Activated CD4-positive, alpha-beta T cell treated with anti-CD3 and anti-CD28 coated beads, Interleukin-2, amount 10 ng/mL, durations not matched to agents 24 days and 14 days (primary cell): Measurements from ENCODE around the gene CCDC85C. TPM values are rescaled to one million over a fixed set of nuclear protein-coding genes. Genes with fewer than 3 reads are reported as not detected.
"Not testable (repeated sequence)": the region's sequence is repeated elsewhere in the genome, so short reads cannot be mapped to it uniquely, and the experiment has no call there.

ENCODE experiments used
- DNase-seq: peaks from one replicate; pipeline ENCODE4 v3.0.0; 2022
- H3K27ac Mint-ChIP-seq: one replicate; pipeline ENCODE4 v1.8.0; 2022; ENCODE audit warnings: mild to moderate bottlenecking, mixed read lengths
- H3K27me3 Mint-ChIP-seq: one replicate; pipeline ENCODE4 v1.8.0; 2022; ENCODE audit warnings: mixed read lengths
- H3K36me3 Mint-ChIP-seq: one replicate; pipeline ENCODE4 v1.8.0; 2022; ENCODE audit warnings: low read depth, mild to moderate bottlenecking, mixed read lengths
- H3K4me1 Mint-ChIP-seq: one replicate; pipeline ENCODE4 v1.8.0; 2021; ENCODE audit warnings: mixed read lengths
- H3K4me3 Mint-ChIP-seq: one replicate; pipeline ENCODE4 v1.8.0; 2022; ENCODE audit warnings: mild to moderate bottlenecking, moderate library complexity, mixed read lengths
- H3K9me3 Mint-ChIP-seq: one replicate; pipeline ENCODE4 v1.8.0; 2021; ENCODE audit warnings: mixed read lengths
- intact Hi-C: fragments of 100-400 bp; cut with micrococcal nuclease; formaldehyde crosslinking; loops from one replicate; pipeline ENCODE4 v1.15.1; 2023
- total RNA-seq: library from RNA; stranded (reverse); gene quantifications from 2 replicates; pipeline ENCODE4 v1.2.3, GENCODE V29; 2022

The CCDC85C gene
- total RNA-seq, result 6.7 TPM in 2 replicates

GRCh38 chr14:99603471-99604277 lies at the start of gene CCDC85C:
CCDC85C (minus strand) TSS chr14:99604207; CDS start chr14:99603959, 248 bp downstream.
- Mint-ChIP-seq H3K27ac (peak within 1 kb of the TSS; percentile 91), H3K36me3 (no peaks in the 10 kb centered on the region), H3K9me3 (no peaks in the 10 kb centered on the region), H3K4me3 (peak within 1 kb of the TSS; percentile 84), H3K4me1 (peaks cover 22% of the 10 kb centered on the region), H3K27me3 (peaks cover 12% of the 10 kb centered on the region)
- DNase-seq, result peak; percentile 84
- intact Hi-C loops, result loop anchor here (1.0 to 5.0 kb wide), 4 partner anchors 8 to 369 kb away; partner anchors contain the start of genes CCNK and CYP46A1

- Mint-ChIP-seq H3K27ac (no peak overlapping the region), H3K36me3 (no peaks in the 10 kb centered on the region), H3K4me1 (no peaks in the 10 kb centered on the region), H3K27me3 (peaks cover 10% of the 10 kb centered on the region), H3K4me3 (no peak overlapping the region), H3K9me3 (no peaks in the 10 kb centered on the region)
- intact Hi-C loops, result no loop called here
- DNase-seq, result no peak
Observed at GRCh38 chr14:99651953-99652746, 48.1 kb upstream of the CCDC85C start.

- intact Hi-C loops, result no loop called here
- H3K9me3 Mint-ChIP-seq, result no peaks in the 10 kb centered on the region
- H3K4me1 Mint-ChIP-seq, result no peaks in the 10 kb centered on the region
- no peaks in the 10 kb centered on the region for H3K36me3 Mint-ChIP-seq
- H3K4me3 Mint-ChIP-seq, result no peak overlapping the region
- DNase-seq, result no peak
- H3K27ac Mint-ChIP-seq, result no peak overlapping the region
- H3K27me3 Mint-ChIP-seq, result peaks cover 16% of the 10 kb centered on the region
Observed at GRCh38 chr14:99650189-99650588, 46.2 kb upstream of the CCDC85C start.

GRCh38 chr14:99649643-99650042 lies 45.6 kb upstream of the CCDC85C start:
- Mint-ChIP-seq H3K9me3 (no peaks in the 10 kb centered on the region), H3K36me3 (no peaks in the 10 kb centered on the region), H3K27me3 (peaks cover 15% of the 10 kb centered on the region), H3K4me3 (no peak overlapping the region), H3K4me1 (no peaks in the 10 kb centered on the region), H3K27ac (no peak overlapping the region)
- DNase-seq, result no peak
- intact Hi-C loops, result no loop called here

GRCh38 chr14:99649219-99649618 lies 45.2 kb upstream of the CCDC85C start:
- H3K36me3 Mint-ChIP-seq, result no peaks in the 10 kb centered on the region
- no peak overlapping the region for H3K4me3 Mint-ChIP-seq
- DNase-seq, result no peak
- H3K27me3 Mint-ChIP-seq, result peaks cover 15% of the 10 kb centered on the region
- no peak overlapping the region for H3K27ac Mint-ChIP-seq
- no peaks in the 10 kb centered on the region for H3K4me1 Mint-ChIP-seq
- no peaks in the 10 kb centered on the region for H3K9me3 Mint-ChIP-seq
- intact Hi-C loops, result no loop called here

GRCh38 chr14:99648027-99648784 lies 44.2 kb upstream of the CCDC85C start:
- Mint-ChIP-seq H3K27me3 (peaks cover 23% of the 10 kb centered on the region), H3K36me3 (no peaks in the 10 kb centered on the region), H3K4me3 (no peak overlapping the region), H3K4me1 (no peaks in the 10 kb centered on the region), H3K9me3 (no peaks in the 10 kb centered on the region), H3K27ac (no peak overlapping the region)
- DNase-seq, result no peak
- intact Hi-C loops, result no loop called here

GRCh38 chr14:99647411-99647810 lies 43.4 kb upstream of the CCDC85C start:
- no peak overlapping the region for H3K27ac Mint-ChIP-seq
- peaks cover 23% of the 10 kb centered on the region for H3K27me3 Mint-ChIP-seq
- intact Hi-C loops, result no loop called here
- no peaks in the 10 kb centered on the region for H3K9me3 Mint-ChIP-seq
- DNase-seq, result no peak
- H3K36me3 Mint-ChIP-seq, result no peaks in the 10 kb centered on the region
- no peaks in the 10 kb centered on the region for H3K4me1 Mint-ChIP-seq
- H3K4me3 Mint-ChIP-seq, result no peak overlapping the region

GRCh38 chr14:99645545-99646505 lies 41.8 kb upstream of the CCDC85C start:
- no peak overlapping the region for H3K27ac Mint-ChIP-seq
- intact Hi-C loops, result no loop called here
- no peak for DNase-seq
- no peaks in the 10 kb centered on the region for H3K4me1 Mint-ChIP-seq
- H3K27me3 Mint-ChIP-seq, result peaks cover 27% of the 10 kb centered on the region
- H3K4me3 Mint-ChIP-seq, result no peak overlapping the region
- no peaks in the 10 kb centered on the region for H3K9me3 Mint-ChIP-seq
- no peaks in the 10 kb centered on the region for H3K36me3 Mint-ChIP-seq

- no peaks in the 10 kb centered on the region for H3K4me1 Mint-ChIP-seq
- H3K27ac Mint-ChIP-seq, result no peak within 1 kb of the TSS
- peaks cover 27% of the 10 kb centered on the region for H3K27me3 Mint-ChIP-seq
- H3K9me3 Mint-ChIP-seq, result no peaks in the 10 kb centered on the region
- H3K4me3 Mint-ChIP-seq, result no peak within 1 kb of the TSS
- no peaks in the 10 kb centered on the region for H3K36me3 Mint-ChIP-seq
- no peak for DNase-seq
- intact Hi-C loops, result no loop called here
Observed at GRCh38 chr14:99644723-99645544, 40.9 kb upstream of the CCDC85C start, which contains the start of gene HHIPL1. HHIPL1 (plus strand) TSS chr14:99645129; CDS start chr14:99645208, 79 bp downstream.

GRCh38 chr14:99644035-99644587 lies 40.1 kb upstream of the CCDC85C start:
- H3K36me3 Mint-ChIP-seq, result no peaks in the 10 kb centered on the region
- H3K4me1 Mint-ChIP-seq, result no peaks in the 10 kb centered on the region
- intact Hi-C loops, result no loop called here
- H3K27ac Mint-ChIP-seq, result no peak overlapping the region
- no peaks in the 10 kb centered on the region for H3K9me3 Mint-ChIP-seq
- H3K4me3 Mint-ChIP-seq, result no peak overlapping the region
- H3K27me3 Mint-ChIP-seq, result peaks cover 27% of the 10 kb centered on the region
- DNase-seq, result no peak

GRCh38 chr14:99643343-99643742 lies 39.3 kb upstream of the CCDC85C start:
- Mint-ChIP-seq H3K4me3 (no peak overlapping the region), H3K27me3 (peaks cover 27% of the 10 kb centered on the region), H3K27ac (no peak overlapping the region), H3K36me3 (no peaks in the 10 kb centered on the region), H3K9me3 (no peaks in the 10 kb centered on the region), H3K4me1 (no peaks in the 10 kb centered on the region)
- intact Hi-C loops, result no loop called here
- DNase-seq, result no peak

- H3K4me1 Mint-ChIP-seq, intact Hi-C loops, H3K4me3 Mint-ChIP-seq, H3K9me3 Mint-ChIP-seq, H3K36me3 Mint-ChIP-seq, H3K27ac Mint-ChIP-seq, DNase-seq: not testable (repeated sequence)
- peaks cover 27% of the 10 kb centered on the region for H3K27me3 Mint-ChIP-seq
Observed at GRCh38 chr14:99642771-99643170, 38.8 kb upstream of the CCDC85C start.
